Measurements from ENCODE around the gene CFTR.
A peak's percentile ranks its signal among the peaks of the same experiment; 100 is the strongest.

The CFTR gene

GRCh38 chr7:117479225-117480054 lies at the start of gene CFTR:
TSS of gene CFTR (plus strand) at chr7:117480025. CDS start at chr7:117480095, 70 bp downstream.
- in situ Hi-C loops (cut with MboI; ENCODE audit: low pct_unique_long_range_greater_than_20kb, low sequenced_read_pairs, unreplicated experiment) = no loop called here

DNA sequence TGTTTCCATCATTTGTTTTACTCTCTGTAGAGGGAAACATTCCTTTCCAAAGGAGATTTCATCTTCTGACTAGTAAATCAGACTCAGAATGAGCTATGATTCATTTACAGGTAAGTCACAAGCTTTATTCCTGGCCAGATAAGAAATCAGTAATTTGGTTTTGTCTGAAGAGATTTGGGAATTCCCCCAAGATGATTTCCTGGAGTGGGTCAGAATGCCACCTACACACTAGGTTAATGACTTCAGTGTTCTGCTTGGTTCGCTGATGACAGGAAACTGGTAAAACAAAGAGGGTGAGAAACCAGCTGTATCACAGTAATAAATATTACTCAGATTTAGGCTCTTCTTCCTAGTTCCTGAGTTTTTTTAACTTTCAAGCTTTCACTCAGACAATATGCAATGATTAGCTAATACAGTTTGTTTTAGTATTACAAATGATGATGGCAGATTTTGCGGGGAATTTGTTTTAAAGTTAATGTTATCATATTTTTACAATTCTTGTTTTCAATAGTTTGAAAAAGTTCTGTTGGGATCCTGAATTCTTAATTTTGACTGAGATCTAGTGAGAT lies 44.3 kb upstream of the CFTR start:
- in situ Hi-C loops (cut with MboI; ENCODE audit: low pct_unique_long_range_greater_than_20kb, low sequenced_read_pairs, unreplicated experiment) = no loop called here
- DNase-seq (ENCODE audit: low spot score) = peak; percentile 60

More at GRCh38 chr7:117479225-117480054, at the start of gene CFTR:
- TF ChIP-seq CTCF (IDR thresholded peaks at IDR 0.05; ENCODE audit: extremely low read depth, insufficient read depth, missing control alignments) = no peak
- DNase-seq (ENCODE audit: low spot score) = no peak

DNA sequence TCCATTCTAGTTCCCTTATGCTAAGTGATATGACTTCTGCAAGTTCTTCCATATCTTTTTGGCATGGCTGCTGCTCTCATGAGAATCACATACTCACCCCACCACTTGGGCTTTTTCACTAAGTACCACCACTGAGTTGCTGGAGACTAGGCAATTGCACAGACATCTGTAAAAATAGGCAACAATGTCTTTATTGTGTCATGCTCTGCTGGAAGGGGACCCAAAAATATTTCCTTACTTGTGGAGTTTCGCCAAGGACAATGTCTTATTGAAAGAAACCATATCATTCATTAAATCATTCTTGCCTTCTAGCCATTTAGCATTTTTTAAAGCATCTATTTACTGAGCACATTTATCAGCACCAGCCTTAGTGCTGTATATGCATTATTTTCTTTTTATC lies 35.2 kb upstream of the CFTR start:
- DNase-seq (ENCODE audit: low spot score) = no peak
- no peak for TF ChIP-seq CTCF (IDR thresholded peaks at IDR 0.05; ENCODE audit: extremely low read depth, insufficient read depth, missing control alignments)
- in situ Hi-C loops (cut with MboI; ENCODE audit: low pct_unique_long_range_greater_than_20kb, low sequenced_read_pairs, unreplicated experiment) = no loop called here

More for the DNA sequence above, 44.3 kb upstream of the CFTR start:
- no peak for TF ChIP-seq CTCF (IDR thresholded peaks at IDR 0.05; ENCODE audit: extremely low read depth, insufficient read depth, missing control alignments)

GRCh38 chr7:117445206-117445605 lies 34.6 kb upstream of the CFTR start:
- in situ Hi-C loops (cut with MboI; ENCODE audit: low pct_unique_long_range_greater_than_20kb, low sequenced_read_pairs, unreplicated experiment) = no loop called here
- DNase-seq (ENCODE audit: low spot score) = no peak
- no peak for TF ChIP-seq CTCF (IDR thresholded peaks at IDR 0.05; ENCODE audit: extremely low read depth, insufficient read depth, missing control alignments)

DNA sequence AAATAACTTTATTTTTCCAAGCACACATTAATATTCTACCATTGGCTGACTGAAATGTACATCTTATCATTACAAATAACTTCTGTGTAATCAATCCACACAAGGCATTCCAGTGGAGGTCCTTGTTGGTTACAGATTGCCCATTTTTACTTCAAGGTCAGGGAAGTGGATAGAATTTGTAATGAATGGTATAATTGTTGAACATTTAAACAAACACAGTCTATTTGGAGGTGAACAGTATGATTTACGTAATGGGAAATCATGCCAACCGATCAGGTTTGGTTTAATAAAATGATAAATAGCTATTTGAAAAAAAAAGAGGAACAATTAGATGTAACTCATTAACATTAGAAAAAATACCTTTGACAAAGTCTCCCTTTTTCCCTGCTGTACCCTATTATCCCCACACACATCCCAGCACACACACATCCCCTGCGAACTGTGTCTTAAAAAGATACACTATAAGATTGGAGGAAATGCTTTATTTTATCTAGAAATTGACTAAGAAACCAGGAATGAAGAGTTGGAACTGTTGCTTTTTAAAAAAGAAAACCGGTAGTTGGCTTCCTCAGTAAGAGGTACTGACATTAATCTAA lies 33.5 kb upstream of the CFTR start:
- DNase-seq (ENCODE audit: low spot score) = no peak
- no peak for TF ChIP-seq CTCF (IDR thresholded peaks at IDR 0.05; ENCODE audit: extremely low read depth, insufficient read depth, missing control alignments)
- in situ Hi-C loops (cut with MboI; ENCODE audit: low pct_unique_long_range_greater_than_20kb, low sequenced_read_pairs, unreplicated experiment) = no loop called here

- in situ Hi-C loops (cut with MboI; ENCODE audit: low pct_unique_long_range_greater_than_20kb, low sequenced_read_pairs, unreplicated experiment) = no loop called here
- DNase-seq (ENCODE audit: low spot score) = no peak
- no peak for TF ChIP-seq CTCF (IDR thresholded peaks at IDR 0.05; ENCODE audit: extremely low read depth, insufficient read depth, missing control alignments)
These were observed 31.2 kb upstream of the CFTR start for GRCh38 chr7:117448655-117449054.
